IMR-90 (cell line): Measurements from ENCODE around the gene SRPK1.

Experiments
- CHD1 ChIP-seq: IDR thresholded peaks from 2 replicates; pipeline ENCODE4 v1.6.1; 2012; ENCODE audit warnings: low read depth, low read length, improper control_type of control experiment
- MAFK ChIP-seq: IDR thresholded peaks from 2 replicates; pipeline ENCODE4 v1.6.1; 2012; ENCODE audit warnings: low read depth, low read length, improper control_type of control experiment
- MAZ ChIP-seq: IDR thresholded peaks from 2 replicates; pipeline ENCODE4 v1.6.1; 2012; ENCODE audit warnings: low read depth, mild to moderate bottlenecking, low read length, improper control_type of control experiment, moderate library complexity, borderline replicate concordance
- NFE2L2 ChIP-seq: fragments of 150-350 bp; IDR thresholded peaks from 2 replicates; pipeline ENCODE4 v1.6.1; 2016; ENCODE audit warnings: low read depth, mild to moderate bottlenecking, low read length
- POLR2A ChIP-seq: IDR thresholded peaks from 2 replicates; pipeline ENCODE4 v1.6.1; 2012; ENCODE audit warnings: mild to moderate bottlenecking, low read depth, low read length
- RAD21 ChIP-seq: IDR thresholded peaks from 2 replicates; pipeline ENCODE4 v1.6.1; 2012; ENCODE audit warnings: low read length, improper control_type of control experiment
- RCOR1 ChIP-seq: IDR thresholded peaks from 2 replicates; pipeline ENCODE4 v1.6.1; 2012; ENCODE audit warnings: mild to moderate bottlenecking, low read length, improper control_type of control experiment; ENCODE audit not compliant: insufficient replicate concordance
- RFX5 ChIP-seq: IDR thresholded peaks from 2 replicates; pipeline ENCODE4 v1.8.0; 2012; ENCODE audit warnings: low read depth, mild to moderate bottlenecking, low read length, moderate library complexity
- SMC3 ChIP-seq: fragments of 150-350 bp; IDR thresholded peaks from 2 replicates; pipeline ENCODE4 v1.6.1; 2016; ENCODE audit warnings: low read depth, mild to moderate bottlenecking, antibody characterized with exemption, low read length, moderate library complexity
- TF ChIP-seq, protein P1 (sequence below): conservative IDR thresholded peaks from 2 replicates; pipeline ENCODE4 v1.5.1; 2012; ENCODE audit warnings: mild to moderate bottlenecking, low read depth, low read length, improper control_type of control experiment
- TF ChIP-seq, protein P2 (sequence below): fragments of 150-350 bp; IDR thresholded peaks from 2 replicates; pipeline ENCODE4 v1.6.1; 2016; ENCODE audit warnings: low read depth, mild to moderate bottlenecking, low read length, moderate library complexity, borderline replicate concordance

DNA sequence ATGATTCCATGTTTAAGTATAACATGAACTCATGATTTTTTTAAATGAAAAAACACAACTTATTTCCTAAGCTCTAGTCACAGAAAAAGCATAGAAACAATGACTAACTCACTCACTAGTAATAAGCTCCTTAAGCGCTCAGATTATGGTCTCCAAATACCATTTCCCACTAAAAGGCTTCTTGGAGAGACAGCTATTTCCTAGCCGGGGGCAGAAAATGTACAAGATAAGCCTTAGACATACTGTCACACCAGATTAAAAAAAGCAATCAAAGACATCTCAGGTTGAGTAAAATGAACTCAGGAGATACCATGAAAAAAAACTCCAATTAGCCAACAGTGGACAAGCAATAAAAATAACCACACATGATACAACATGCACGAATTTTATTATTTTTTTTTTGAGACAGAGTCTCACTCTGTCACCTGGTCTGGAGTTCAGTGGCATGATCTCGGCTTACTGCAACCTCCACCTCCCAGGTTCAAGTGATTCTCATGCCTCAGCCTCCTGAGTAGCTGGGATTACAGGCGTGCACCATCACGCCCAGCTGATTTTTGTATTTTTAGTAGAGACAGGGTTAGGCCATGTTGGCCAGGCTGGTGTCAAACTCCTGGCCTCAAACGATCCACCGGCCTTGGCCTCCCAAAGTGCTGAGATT is 14.9 kb downstream of the SRPK1 start:
- TF ChIP-seq RFX5 = no peak
- no peak for TF ChIP-seq SMC3
- TF ChIP-seq, protein P1, sequence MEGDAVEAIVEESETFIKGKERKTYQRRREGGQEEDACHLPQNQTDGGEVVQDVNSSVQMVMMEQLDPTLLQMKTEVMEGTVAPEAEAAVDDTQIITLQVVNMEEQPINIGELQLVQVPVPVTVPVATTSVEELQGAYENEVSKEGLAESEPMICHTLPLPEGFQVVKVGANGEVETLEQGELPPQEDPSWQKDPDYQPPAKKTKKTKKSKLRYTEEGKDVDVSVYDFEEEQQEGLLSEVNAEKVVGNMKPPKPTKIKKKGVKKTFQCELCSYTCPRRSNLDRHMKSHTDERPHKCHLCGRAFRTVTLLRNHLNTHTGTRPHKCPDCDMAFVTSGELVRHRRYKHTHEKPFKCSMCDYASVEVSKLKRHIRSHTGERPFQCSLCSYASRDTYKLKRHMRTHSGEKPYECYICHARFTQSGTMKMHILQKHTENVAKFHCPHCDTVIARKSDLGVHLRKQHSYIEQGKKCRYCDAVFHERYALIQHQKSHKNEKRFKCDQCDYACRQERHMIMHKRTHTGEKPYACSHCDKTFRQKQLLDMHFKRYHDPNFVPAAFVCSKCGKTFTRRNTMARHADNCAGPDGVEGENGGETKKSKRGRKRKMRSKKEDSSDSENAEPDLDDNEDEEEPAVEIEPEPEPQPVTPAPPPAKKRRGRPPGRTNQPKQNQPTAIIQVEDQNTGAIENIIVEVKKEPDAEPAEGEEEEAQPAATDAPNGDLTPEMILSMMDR = no peak
- no peak for TF ChIP-seq CHD1
- TF ChIP-seq POLR2A = no peak
- no peak for TF ChIP-seq MAZ
- no peak for TF ChIP-seq MAFK
- TF ChIP-seq NFE2L2 = no peak
- TF ChIP-seq, protein P2, sequence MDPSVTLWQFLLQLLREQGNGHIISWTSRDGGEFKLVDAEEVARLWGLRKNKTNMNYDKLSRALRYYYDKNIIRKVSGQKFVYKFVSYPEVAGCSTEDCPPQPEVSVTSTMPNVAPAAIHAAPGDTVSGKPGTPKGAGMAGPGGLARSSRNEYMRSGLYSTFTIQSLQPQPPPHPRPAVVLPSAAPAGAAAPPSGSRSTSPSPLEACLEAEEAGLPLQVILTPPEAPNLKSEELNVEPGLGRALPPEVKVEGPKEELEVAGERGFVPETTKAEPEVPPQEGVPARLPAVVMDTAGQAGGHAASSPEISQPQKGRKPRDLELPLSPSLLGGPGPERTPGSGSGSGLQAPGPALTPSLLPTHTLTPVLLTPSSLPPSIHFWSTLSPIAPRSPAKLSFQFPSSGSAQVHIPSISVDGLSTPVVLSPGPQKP = no peak
- no peak for TF ChIP-seq RCOR1
- TF ChIP-seq RAD21 = no peak
